ENCODE results near the gene HMG20B. TPM values are rescaled to one million over a fixed set of nuclear protein-coding genes. Genes with fewer than 3 reads are reported as not detected.

Gene HMG20B
- total and polyA plus RNA-seq, 4 donors: 66.3 to 175 (median 67.8) TPM

DNA sequence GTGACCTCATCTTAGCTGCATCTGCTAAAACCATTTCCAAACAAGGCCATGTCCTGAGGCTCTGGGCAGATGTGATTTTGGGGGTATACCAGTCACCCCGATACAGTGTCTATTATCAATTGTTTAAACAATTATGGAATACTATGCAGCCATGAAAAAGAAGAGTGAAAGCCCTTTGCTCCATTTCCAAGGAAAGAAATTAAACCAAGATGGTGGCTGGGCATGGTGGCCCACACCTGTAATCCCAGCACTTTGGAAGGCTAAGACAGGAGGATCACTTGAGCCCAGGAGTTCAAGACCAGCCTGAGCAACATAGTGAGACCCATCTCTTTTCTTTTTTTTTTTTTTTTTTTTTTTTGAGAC, 33.0 kb upstream of the HMG20B start:
- Histone ChIP-seq H3K4me3 (ENCODE audit: low read length in 2 of 2) (no peak overlapping the region), H3K36me3 (ENCODE audit: control insufficient read depth in 1 of 2, insufficient read depth in 2 of 2, low read length in 1 of 2) (no peaks in the 10 kb centered on the region), H3K27me3 (ENCODE audit: control insufficient read depth in 1 of 2, insufficient read depth in 2 of 2, low read length in 1 of 2) (no peaks in the 10 kb centered on the region), H3K27ac (ENCODE audit: low read depth in 1 of 2, low read length in 2 of 2) (no peak overlapping the region), H3K4me1 (ENCODE audit: control insufficient read depth in 1 of 2, insufficient read depth in 2 of 2, low read length in 2 of 2) (no peaks in the 10 kb centered on the region), H3K9me3 (ENCODE audit: control insufficient read depth, low read length) (no peaks in the 10 kb centered on the region)
- 95 to 96% methylated on average over 1 of the region's 1 CpG for WGBS, 2 donors
- DNase-seq (no peak), ATAC-seq (ENCODE audit: low FRiP score) (no peak)
- intact Hi-C loops (cut with DNase I): no loop called here

DNA sequence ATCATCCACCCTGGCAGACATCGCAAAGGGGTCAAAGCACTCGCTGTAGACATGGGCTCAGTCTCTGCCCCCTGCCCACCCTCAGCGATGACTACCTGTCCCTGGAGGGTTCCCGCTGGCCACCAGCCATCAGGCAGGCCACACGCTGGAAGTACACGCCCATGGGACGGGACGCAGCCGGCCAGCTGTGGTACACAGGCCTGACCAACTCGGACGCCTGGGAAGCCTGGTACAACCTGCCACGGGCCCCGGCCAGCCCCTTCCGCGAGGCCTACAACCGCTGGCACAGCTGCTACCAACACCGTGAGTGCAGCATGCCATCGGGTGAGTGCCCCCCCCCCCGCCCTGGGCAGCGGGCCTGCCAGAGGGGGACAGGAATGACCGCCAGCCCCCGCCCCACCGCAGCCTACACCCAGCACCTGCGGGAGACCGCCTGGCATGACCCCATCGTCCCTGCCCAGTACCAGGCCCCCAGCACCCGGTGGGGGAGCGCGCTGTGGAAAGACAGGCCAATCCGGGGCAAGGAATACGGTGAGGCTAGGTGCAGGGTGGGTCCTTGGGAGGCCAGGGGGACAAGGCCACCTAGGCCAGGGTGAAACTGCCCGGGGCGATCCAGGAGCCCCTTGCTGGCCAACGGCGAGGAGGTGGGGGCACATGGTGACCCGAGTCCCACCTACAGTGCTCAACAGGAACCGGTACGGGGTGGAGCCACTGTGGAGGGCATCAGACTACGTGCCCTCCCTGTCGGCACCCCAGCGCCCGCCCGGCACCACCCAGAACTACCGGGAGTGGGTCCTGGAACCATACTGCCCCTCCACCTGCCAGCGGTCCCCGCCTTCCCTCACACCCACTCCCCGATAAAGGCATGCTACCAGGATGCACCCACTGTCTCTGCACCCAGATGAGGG, 29.3 kb upstream of the HMG20B start:
- H3K4me1 ChIP-seq (ENCODE audit: control insufficient read depth in 1 of 2, insufficient read depth in 2 of 2, low read length in 2 of 2): no peaks in the 10 kb centered on the region
- H3K9me3 ChIP-seq (ENCODE audit: control insufficient read depth, low read length): no peaks in the 10 kb centered on the region
- H3K36me3 ChIP-seq (ENCODE audit: control insufficient read depth in 1 of 2, insufficient read depth in 2 of 2, low read length in 1 of 2): no peaks in the 10 kb centered on the region
- ATAC-seq (ENCODE audit: low FRiP score) (peak; percentile 30), DNase-seq (peak; percentile 73 to 92)
- H3K4me3 ChIP-seq (ENCODE audit: low read length in 2 of 2): no peak overlapping the region
- intact Hi-C loops (cut with DNase I): loop anchor here (2.0 kb wide), 1 partner anchor 75 kb away; no protein-coding TSS in a partner anchor
- WGBS, 2 donors: 54 to 56% methylated on average over 39 to 47 of the region's 47 CpGs
- H3K27me3 ChIP-seq (ENCODE audit: control insufficient read depth in 1 of 2, insufficient read depth in 2 of 2, low read length in 1 of 2): no peaks in the 10 kb centered on the region
- H3K27ac ChIP-seq (ENCODE audit: low read depth in 1 of 2, low read length in 2 of 2): no peak overlapping the region

DNA sequence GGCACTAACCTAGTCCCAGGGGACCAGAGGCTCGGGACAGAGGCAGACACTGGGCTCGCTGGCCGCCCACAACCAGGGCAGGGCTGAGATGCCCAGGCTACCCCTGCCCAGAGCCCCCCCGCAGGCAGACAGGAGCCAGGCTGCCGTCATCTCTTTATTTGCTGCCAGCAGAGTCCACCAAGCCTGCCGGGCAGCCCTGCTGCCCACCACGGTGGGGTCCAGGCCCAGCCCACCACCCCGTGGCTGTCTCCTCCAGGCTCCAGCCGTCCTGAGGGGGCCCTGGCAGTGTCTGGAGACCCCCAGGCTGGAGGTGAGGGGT, 28.7 kb upstream of the HMG20B start:
- H3K4me3 ChIP-seq (ENCODE audit: low read length in 2 of 2): no peak overlapping the region
- no peaks in the 10 kb centered on the region for H3K4me1 ChIP-seq (ENCODE audit: control insufficient read depth in 1 of 2, insufficient read depth in 2 of 2, low read length in 2 of 2)
- H3K27me3 ChIP-seq (ENCODE audit: control insufficient read depth in 1 of 2, insufficient read depth in 2 of 2, low read length in 1 of 2): no peaks in the 10 kb centered on the region
- H3K9me3 ChIP-seq (ENCODE audit: control insufficient read depth, low read length): no peaks in the 10 kb centered on the region
- 70 to 74% methylated on average over 9 of the region's 9 CpGs for WGBS, 2 donors
- no peaks in the 10 kb centered on the region for H3K36me3 ChIP-seq (ENCODE audit: control insufficient read depth in 1 of 2, insufficient read depth in 2 of 2, low read length in 1 of 2)
- no peak overlapping the region for H3K27ac ChIP-seq (ENCODE audit: low read depth in 1 of 2, low read length in 2 of 2)
- intact Hi-C loops (cut with DNase I): loop anchor here (2.0 kb wide), 1 partner anchor 75 kb away; no protein-coding TSS in a partner anchor
- no peak for ATAC-seq (ENCODE audit: low FRiP score)
- DNase-seq: no peak

DNA sequence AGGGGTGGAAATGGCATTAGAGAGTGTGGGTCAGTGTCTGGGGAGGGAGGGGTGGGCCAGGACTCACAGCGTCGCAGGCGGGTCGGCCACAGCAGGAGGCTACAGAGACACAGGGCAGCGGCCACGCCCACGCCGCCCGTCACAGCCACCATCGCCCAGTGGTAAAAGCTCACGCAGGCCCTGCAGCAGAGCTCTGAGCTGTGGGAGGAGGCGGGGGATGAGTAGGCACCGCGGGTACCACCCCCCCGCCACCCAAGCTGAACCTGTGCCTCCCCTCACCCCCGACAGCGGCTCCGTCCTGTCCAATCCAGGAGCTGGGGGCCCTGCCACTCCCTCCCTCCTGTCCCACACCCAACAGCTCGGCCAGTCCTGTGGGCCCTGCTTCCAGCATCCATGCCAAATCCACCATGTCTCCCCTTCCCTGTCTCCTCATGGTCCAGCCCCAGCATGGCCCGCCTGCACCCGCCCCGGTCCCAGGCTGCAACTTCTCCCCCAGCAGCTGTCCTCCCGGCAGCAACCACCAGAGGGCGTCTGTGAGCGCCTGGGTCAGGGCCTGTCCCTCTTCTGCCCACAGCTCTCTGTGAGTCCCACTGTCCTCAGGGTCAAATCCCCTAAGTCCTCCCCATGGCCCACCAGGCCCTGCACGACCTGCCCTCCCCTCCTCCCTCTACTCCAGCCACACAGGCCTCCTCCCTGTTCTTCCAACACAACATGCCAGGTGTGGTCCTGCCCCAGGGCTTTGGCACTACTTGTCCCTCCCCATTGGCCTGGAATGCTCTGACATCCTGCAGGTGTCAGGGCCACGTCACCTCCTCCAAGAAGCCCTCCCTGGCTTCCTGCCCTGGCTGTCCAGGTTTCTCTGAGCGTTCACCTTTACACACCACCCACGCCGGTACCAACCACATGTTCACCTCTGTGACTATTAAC, 27.7 kb upstream of the HMG20B start:
- H3K4me3 ChIP-seq (ENCODE audit: low read length in 2 of 2): no peak overlapping the region
- no peak overlapping the region for H3K27ac ChIP-seq (ENCODE audit: low read depth in 1 of 2, low read length in 2 of 2)
- H3K9me3 ChIP-seq (ENCODE audit: control insufficient read depth, low read length): no peaks in the 10 kb centered on the region
- intact Hi-C loops (cut with DNase I): loop anchor here (1.0 to 5.0 kb wide), 3 partner anchors 74 to 162 kb away; partner anchors contain the start of gene TJP3 (in 1 of the 2)
- no peaks in the 10 kb centered on the region for H3K27me3 ChIP-seq (ENCODE audit: control insufficient read depth in 1 of 2, insufficient read depth in 2 of 2, low read length in 1 of 2)
- 51 to 59% methylated on average over 24 to 30 of the region's 30 CpGs for WGBS, 2 donors
- ATAC-seq (ENCODE audit: low FRiP score) (peak; percentile 76), DNase-seq (peak; percentile 81 to 95)
- no peaks in the 10 kb centered on the region for H3K4me1 ChIP-seq (ENCODE audit: control insufficient read depth in 1 of 2, insufficient read depth in 2 of 2, low read length in 2 of 2)
- no peaks in the 10 kb centered on the region for H3K36me3 ChIP-seq (ENCODE audit: control insufficient read depth in 1 of 2, insufficient read depth in 2 of 2, low read length in 1 of 2)

DNA sequence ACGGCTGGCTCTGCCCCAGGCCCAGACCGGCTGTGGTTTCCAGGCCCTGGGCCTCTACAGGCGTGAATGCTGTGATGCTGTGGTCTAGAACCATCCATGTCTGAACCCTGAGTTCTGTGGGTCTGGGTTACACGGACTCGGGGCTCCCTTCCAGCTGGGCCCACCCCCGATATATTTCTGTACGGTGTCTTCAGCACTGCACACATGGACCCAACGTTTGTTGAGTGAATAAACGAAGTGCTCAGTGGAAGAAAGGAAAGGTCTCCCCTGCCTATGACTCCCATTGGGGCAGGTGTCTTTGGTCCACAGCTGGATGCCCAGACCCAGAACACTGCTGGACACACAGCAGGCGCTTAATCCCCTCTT, 27.1 kb upstream of the HMG20B start:
- WGBS, 2 donors: 63 to 71% methylated on average over 10 of the region's 10 CpGs
- H3K4me1 ChIP-seq (ENCODE audit: control insufficient read depth in 1 of 2, insufficient read depth in 2 of 2, low read length in 2 of 2): no peaks in the 10 kb centered on the region
- H3K9me3 ChIP-seq (ENCODE audit: control insufficient read depth, low read length): no peaks in the 10 kb centered on the region
- H3K27ac ChIP-seq (ENCODE audit: low read depth in 1 of 2, low read length in 2 of 2): no peak overlapping the region
- no peaks in the 10 kb centered on the region for H3K36me3 ChIP-seq (ENCODE audit: control insufficient read depth in 1 of 2, insufficient read depth in 2 of 2, low read length in 1 of 2)
- H3K4me3 ChIP-seq (ENCODE audit: low read length in 2 of 2): no peak overlapping the region
- intact Hi-C loops (cut with DNase I): loop anchor here (1.0 to 5.0 kb wide), 3 partner anchors 73 to 162 kb away; partner anchors contain the start of gene TJP3 (in 1 of the 2)
- DNase-seq (no peak), ATAC-seq (ENCODE audit: low FRiP score) (no peak)
- no peaks in the 10 kb centered on the region for H3K27me3 ChIP-seq (ENCODE audit: control insufficient read depth in 1 of 2, insufficient read depth in 2 of 2, low read length in 1 of 2)

DNA sequence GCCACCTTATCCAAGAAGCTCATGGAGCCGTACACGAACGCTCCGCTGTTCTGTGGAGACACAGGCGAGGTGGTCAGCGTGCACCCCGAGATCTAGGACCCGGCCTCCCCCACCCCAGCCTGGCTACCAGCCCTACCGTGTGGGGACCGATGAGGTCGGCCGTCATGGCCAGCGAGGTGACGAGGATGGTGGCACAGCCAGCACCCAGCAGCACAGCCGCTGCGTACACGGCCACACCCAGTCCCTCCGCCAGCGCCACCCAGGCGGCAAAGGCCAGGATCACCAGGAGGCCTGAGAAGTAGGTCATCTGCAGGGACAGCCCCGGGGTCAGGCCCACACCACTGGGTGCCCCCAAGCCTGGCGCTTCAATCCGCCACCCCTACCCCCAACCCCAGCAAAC, 26.6 kb upstream of the HMG20B start:
- ATAC-seq (ENCODE audit: low FRiP score): peak; percentile 12
- Histone ChIP-seq H3K9me3 (ENCODE audit: control insufficient read depth, low read length) (no peaks in the 10 kb centered on the region), H3K4me1 (ENCODE audit: control insufficient read depth in 1 of 2, insufficient read depth in 2 of 2, low read length in 2 of 2) (no peaks in the 10 kb centered on the region), H3K27ac (ENCODE audit: low read depth in 1 of 2, low read length in 2 of 2) (no peak overlapping the region), H3K4me3 (ENCODE audit: low read length in 2 of 2) (no peak overlapping the region), H3K27me3 (ENCODE audit: control insufficient read depth in 1 of 2, insufficient read depth in 2 of 2, low read length in 1 of 2) (no peaks in the 10 kb centered on the region), H3K36me3 (ENCODE audit: control insufficient read depth in 1 of 2, insufficient read depth in 2 of 2, low read length in 1 of 2) (no peaks in the 10 kb centered on the region)
- intact Hi-C loops (cut with DNase I): loop anchor here in 1 of 2 donors (5.0 kb wide), 1 partner anchor 161 kb away; the partner anchor contains the start of gene TJP3
- no peak for DNase-seq
- 90% methylated on average over 23 of the region's 23 CpGs for WGBS, 2 donors

DNA sequence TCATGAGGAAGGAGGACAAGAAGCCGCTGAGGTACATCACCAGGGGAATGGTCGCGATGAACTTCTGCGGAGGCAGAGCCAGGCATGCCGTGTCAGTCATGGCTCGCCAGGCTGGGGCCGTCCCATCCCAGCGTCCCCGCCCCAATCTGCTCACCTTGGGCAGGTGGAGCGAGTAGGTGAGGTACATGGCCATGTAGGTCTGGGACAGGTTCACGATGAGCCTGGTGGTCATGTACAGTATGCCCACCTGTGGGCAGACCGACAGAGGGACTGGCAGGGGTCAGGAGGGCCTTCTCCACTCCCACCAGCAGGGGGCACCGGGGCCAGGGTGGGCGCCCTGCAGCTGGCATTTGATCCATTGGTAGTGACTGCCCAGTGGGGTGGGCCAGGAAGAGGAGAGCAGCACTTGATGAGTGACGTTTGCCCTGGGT, 25.4 kb upstream of the HMG20B start:
- Histone ChIP-seq H3K36me3 (ENCODE audit: control insufficient read depth in 1 of 2, insufficient read depth in 2 of 2, low read length in 1 of 2) (no peaks in the 10 kb centered on the region), H3K4me3 (ENCODE audit: low read length in 2 of 2) (no peak overlapping the region), H3K4me1 (ENCODE audit: control insufficient read depth in 1 of 2, insufficient read depth in 2 of 2, low read length in 2 of 2) (no peaks in the 10 kb centered on the region), H3K27ac (ENCODE audit: low read depth in 1 of 2, low read length in 2 of 2) (no peak overlapping the region), H3K27me3 (ENCODE audit: control insufficient read depth in 1 of 2, insufficient read depth in 2 of 2, low read length in 1 of 2) (no peaks in the 10 kb centered on the region), H3K9me3 (ENCODE audit: control insufficient read depth, low read length) (no peaks in the 10 kb centered on the region)
- intact Hi-C loops (cut with DNase I): loop anchor here in 1 of 2 donors (5.0 kb wide), 1 partner anchor 160 kb away; the partner anchor contains the start of gene TJP3
- 85 to 86% methylated on average over 15 of the region's 15 CpGs for WGBS, 2 donors
- DNase-seq: no peak
- ATAC-seq (ENCODE audit: low FRiP score): no peak

DNA sequence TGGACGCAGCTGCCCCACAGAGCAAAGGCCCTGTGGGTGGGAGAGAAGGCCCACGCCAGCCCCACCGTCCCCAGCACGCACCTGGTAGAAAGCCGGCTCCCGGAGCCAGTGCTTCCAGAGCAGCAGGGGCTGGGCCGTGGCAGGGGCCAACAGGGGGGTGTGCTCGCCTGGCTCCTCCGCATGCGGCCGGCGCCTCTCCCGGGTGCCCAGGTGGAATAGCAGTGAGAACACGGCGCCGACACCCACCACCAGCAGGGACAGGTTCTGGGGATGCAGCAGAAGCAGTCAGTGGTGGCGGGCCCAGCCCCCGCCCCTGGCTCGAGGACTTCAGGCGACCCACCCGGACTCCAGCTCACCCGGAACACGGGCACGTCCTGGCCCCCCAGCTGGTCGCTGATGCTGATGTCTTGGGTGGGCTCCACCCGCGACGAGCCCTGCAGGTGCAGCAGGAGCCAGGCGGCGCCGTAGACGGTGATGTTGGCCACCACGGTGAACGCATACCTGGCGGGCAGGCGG, 24.9 kb upstream of the HMG20B start:
- Histone ChIP-seq H3K27ac (ENCODE audit: low read depth in 1 of 2, low read length in 2 of 2) (no peak overlapping the region), H3K4me3 (ENCODE audit: low read length in 2 of 2) (no peak overlapping the region), H3K36me3 (ENCODE audit: control insufficient read depth in 1 of 2, insufficient read depth in 2 of 2, low read length in 1 of 2) (no peaks in the 10 kb centered on the region), H3K27me3 (ENCODE audit: control insufficient read depth in 1 of 2, insufficient read depth in 2 of 2, low read length in 1 of 2) (no peaks in the 10 kb centered on the region), H3K4me1 (ENCODE audit: control insufficient read depth in 1 of 2, insufficient read depth in 2 of 2, low read length in 2 of 2) (no peaks in the 10 kb centered on the region), H3K9me3 (ENCODE audit: control insufficient read depth, low read length) (no peaks in the 10 kb centered on the region)
- DNase-seq: no peak
- intact Hi-C loops (cut with DNase I): loop anchor here in 1 of 2 donors (5.0 kb wide), 1 partner anchor 159 kb away; the partner anchor contains the start of gene TJP3
- WGBS, 2 donors: 82 to 84% methylated on average over 36 of the region's 36 CpGs
- ATAC-seq (ENCODE audit: low FRiP score): no peak
